Astrocyte of the spinal cord (primary cell): ENCODE measurements around the gene OR8J1.
"Not testable (repeated sequence)": the region's sequence is repeated elsewhere in the genome, so short reads cannot be mapped to it uniquely, and the experiment has no call there.

Source experiments
- DNase-seq: peaks from one replicate; pipeline ENCODE4 v3.0.0; 2011; ENCODE audit warnings: low read depth, low spot score
- H3K4me3 ChIP-seq: 2 replicates; pipeline ENCODE4 v1.5.1; 2011; ENCODE audit warnings: low read depth, mild to moderate bottlenecking, low read length, moderate library complexity
- CTCF ChIP-seq: IDR thresholded peaks from 2 replicates; pipeline ENCODE4 v1.5.1; 2012; ENCODE audit warnings: low read depth, mild to moderate bottlenecking, low read length, inconsistent platforms
- in situ Hi-C: cut with HindIII; loops from 2 replicates; pipeline ENCODE4 v1.10.0; 2017; ENCODE audit warnings: low sequenced_read_pairs

Gene OR8J1

GRCh38 chr11:56345739-56346138, 8.4 kb upstream of the OR8J1 start, which contains the start of gene OR8K1:
Gene OR8K1, plus strand, starts transcription at chr11:56346039. Its CDS starts 0 bp downstream, at chr11:56346039.
- TF ChIP-seq CTCF: no peak
- DNase-seq: no peak
- in situ Hi-C loops: no loop called here
- H3K4me3 ChIP-seq: no peak within 1 kb of the TSS

GRCh38 chr11:56375324-56375723, 21.2 kb downstream of the OR8J1 start, which contains the start of gene OR8U1:
Gene OR8U1, plus strand, starts transcription at chr11:56375624. Its CDS starts 0 bp downstream, at chr11:56375624.
- TF ChIP-seq CTCF: no peak
- in situ Hi-C loops: no loop called here
- no peak within 1 kb of the TSS for H3K4me3 ChIP-seq
- DNase-seq: no peak

- no peak for TF ChIP-seq CTCF
- in situ Hi-C loops: no loop called here
- no peak for DNase-seq
- H3K4me3 ChIP-seq: no peak overlapping the region
Observed at GRCh38 chr11:56380120-56380519, 26.0 kb downstream of the OR8J1 start.

GRCh38 chr11:56394381-56394780, 40.3 kb downstream of the OR8J1 start:
- DNase-seq: no peak
- in situ Hi-C loops: no loop called here
- no peak overlapping the region for H3K4me3 ChIP-seq
- no peak for TF ChIP-seq CTCF

- TF ChIP-seq CTCF: no peak
- no peak for DNase-seq
Observed at GRCh38 chr11:56396047-56396446, 42.0 kb downstream of the OR8J1 start.

GRCh38 chr11:56401858-56402461, 47.9 kb downstream of the OR8J1 start:
- H3K4me3 ChIP-seq, DNase-seq, in situ Hi-C loops: not testable (repeated sequence)

More at GRCh38 chr11:56396047-56396446, 42.0 kb downstream of the OR8J1 start:
- H3K4me3 ChIP-seq: no peak overlapping the region
- in situ Hi-C loops: no loop called here

- in situ Hi-C loops: no loop called here
- H3K4me3 ChIP-seq: no peak overlapping the region
- TF ChIP-seq CTCF: no peak
- DNase-seq: no peak
Observed at GRCh38 chr11:56404393-56404792, 50.3 kb downstream of the OR8J1 start.
